Keratinocyte (primary cell): ENCODE measurements around the gene FES. TPM values are rescaled to one million over a fixed set of nuclear protein-coding genes. Genes with fewer than 3 reads are reported as not detected.

Source experiments
- DNase-seq: peaks from one replicate; pipeline ENCODE4 v3.0.0-alpha.2; 2011; ENCODE audit warnings: low read depth, missing footprints, low spot score
- FAIRE-seq: peaks from 2 replicates; lab custom pipeline; 2011; peaks lifted over from hg19 to GRCh38; lab: Jason Lieb, UNC
- H2AFZ ChIP-seq: 2 replicates; pipeline ENCODE4 v1.6.0; 2012; ENCODE audit warnings: low read length, control low read depth, inconsistent platforms; ENCODE audit not compliant: control insufficient read depth
- H3K27ac ChIP-seq: 2 replicates; pipeline ENCODE4 v1.5.1; 2011; ENCODE audit warnings: low read length; ENCODE audit not compliant: control insufficient read depth, insufficient read depth
- H3K27me3 ChIP-seq: 3 replicates; pipeline ENCODE4 v1.6.0; 2011; ENCODE audit warnings: low read length; ENCODE audit not compliant: control insufficient read depth, insufficient read depth; ENCODE audit errors: extremely low read depth
- H3K36me3 ChIP-seq, 2 experiments: 2 replicates in 1 of 2; 3 replicates in 1 of 2; pipeline ENCODE4 v1.5.1; 2011; ENCODE audit warnings: low read length in 2 of 2, mild to moderate bottlenecking in 1 of 2; ENCODE audit not compliant: control insufficient read depth in 2 of 2, insufficient read depth in 2 of 2; ENCODE audit errors: extremely low read depth in 1 of 2
- H3K4me1 ChIP-seq: 3 replicates; pipeline ENCODE4 v1.5.1; 2011; ENCODE audit warnings: low read length; ENCODE audit not compliant: control insufficient read depth, insufficient read depth; ENCODE audit errors: extremely low read depth
- H3K4me2 ChIP-seq: 3 replicates; pipeline ENCODE4 v1.6.0; 2011; ENCODE audit warnings: low read depth, low read length; ENCODE audit not compliant: control insufficient read depth, insufficient read depth; ENCODE audit errors: extremely low read depth
- H3K4me3 ChIP-seq, 3 experiments: fragments of 200-600 bp in 1 of 3; sonication (generic) in 1 of 3; 2 replicates in 2 of 3; 3 replicates in 1 of 3; pipeline ENCODE4 v1.5.1; 2011 to 2016; ENCODE audit warnings: low read length in 3 of 3, mild to moderate bottlenecking in 3 of 3, control low read depth in 2 of 3, inconsistent platforms in 1 of 3, low read depth in 1 of 3, mixed read lengths in 1 of 3, mixed run types in 1 of 3, moderate library complexity in 1 of 3; ENCODE audit not compliant: control insufficient read depth in 2 of 3, insufficient read depth in 2 of 3; ENCODE audit errors: extremely low read depth in 1 of 3
- H3K79me2 ChIP-seq: 2 replicates; pipeline ENCODE4 v1.6.0; 2012; ENCODE audit warnings: low read length; ENCODE audit not compliant: control insufficient read depth, insufficient read depth
- H3K9ac ChIP-seq: 3 replicates; pipeline ENCODE4 v1.6.0; 2011; ENCODE audit warnings: low read length; ENCODE audit not compliant: control insufficient read depth, insufficient read depth; ENCODE audit errors: extremely low read depth
- H3K9me1 ChIP-seq: 3 replicates; pipeline ENCODE4 v1.6.0; 2011; ENCODE audit warnings: low read length; ENCODE audit not compliant: control insufficient read depth, insufficient read depth; ENCODE audit errors: extremely low read depth
- H3K9me3 ChIP-seq: 2 replicates; pipeline ENCODE4 v1.5.1; 2012; ENCODE audit warnings: low read depth, low read length; ENCODE audit not compliant: control insufficient read depth
- H4K20me1 ChIP-seq: 3 replicates; pipeline ENCODE4 v1.6.0; 2011; ENCODE audit warnings: low read length; ENCODE audit not compliant: control insufficient read depth, insufficient read depth; ENCODE audit errors: extremely low read depth
- CTCF ChIP-seq, 3 experiments: IDR thresholded peaks in 1 of 3; conservative IDR thresholded peaks in 1 of 3; optimal IDR thresholded peaks in 1 of 3; 2 replicates in 2 of 3; 3 replicates in 1 of 3; pipeline versions ENCODE3 to v1.5.1; 2011; ENCODE audit warnings: low read length in 3 of 3, mild to moderate bottlenecking in 3 of 3, moderate library complexity in 2 of 3, control low read depth in 1 of 3, inconsistent platforms in 1 of 3; ENCODE audit not compliant: insufficient read depth in 2 of 3; ENCODE audit errors: extremely low read depth in 1 of 3
- EZH2 ChIP-seq: IDR thresholded peaks from one replicate; pipeline ENCODE4 v1.6.1; 2012; ENCODE audit warnings: inconsistent platforms, mild to moderate bottlenecking, low read length, moderate library complexity
- dilution Hi-C: fragments of 300-500 bp; cut with MboI; formaldehyde crosslinking; loops from one replicate; pipeline ENCODE4 v1.7.0; 2020; ENCODE audit warnings: low sequenced_read_pairs; ENCODE audit not compliant: extremely low pct_ligation_motif_present
- polyA plus RNA-seq, 5 experiments: library from polyadenylated mRNA; depleted of rRNA in 3 of 5; stranded (reverse) in 3 of 5; stranded (forward) in 1 of 5; unstranded in 1 of 5; fragments of >200 nt; gene quantifications; 1 replicate in 1 of 5; 2 replicates in 3 of 5; 3 replicates in 1 of 5; pipeline versions ENCODE4 v1.2.1 to v1.2.3, GENCODE V29; 2011 to 2012; ENCODE audit warnings: missing spikeins in 2 of 5, low read depth in 1 of 5, low replicate concordance in 1 of 5
- small RNA-seq, 3 experiments: library from RNA; depleted of rRNA; stranded (forward); fragments of <200 nt; gene quantifications; one replicate each; pipeline ENCODE3, GENCODE V24; 2012; ENCODE audit warnings: low read depth in 3 of 3, low replicate concordance in 1 of 3; ENCODE audit not compliant: insufficient read length in 3 of 3

The FES gene
- polyA plus RNA-seq, 1 donor (not counting 4 experiments of a cell fraction or from before 2014, with no cell fraction given): 0.34 TPM

- H3K36me3 ChIP-seq: peaks cover 43 to 54% of the 10 kb centered on the region in 2 experiments
- no peaks in the 10 kb centered on the region for H3K9me1 ChIP-seq
- no peak overlapping the region for H2AFZ ChIP-seq
- no peaks in the 10 kb centered on the region for H3K79me2 ChIP-seq
- H4K20me1 ChIP-seq: no peaks in the 10 kb centered on the region
- no peaks in the 10 kb centered on the region for H3K9me3 ChIP-seq
- H3K9ac ChIP-seq: no peak overlapping the region
- no peak overlapping the region for H3K4me3 ChIP-seq
- FAIRE-seq (no peak), DNase-seq (no peak)
- TF ChIP-seq CTCF (optimal IDR thresholded peaks at IDR 0.05 in 1 of 3, IDR thresholded peaks at IDR 0.05 in 1 of 3, conservative IDR thresholded peaks at IDR 0.05 in 1 of 3; ENCODE audit: extremely low read depth in 1 of 3, insufficient read depth in 2 of 3, low read length in 3 of 3) (no peak), EZH2 (no peak)
- dilution Hi-C loops: no loop called here
- no peak overlapping the region for H3K27ac ChIP-seq
- H3K4me1 ChIP-seq: peaks cover 4% of the 10 kb centered on the region
- H3K27me3 ChIP-seq: no peaks in the 10 kb centered on the region
- H3K4me2 ChIP-seq: no peak overlapping the region
Measured at GRCh38 chr15:90945091-90945490, 60.8 kb downstream of the FES start.

Small RNAs within 50 kb of the gene (small RNA-seq; reads per million reads assigned to genes)
- gene RN7SL363P: 0 reads per million in 3 experiments

Other genes starting within 250 kb of the FES start
- gene BLM, start 167.2 kb upstream of the FES start, polyA plus RNA-seq: 0.94 to 4.4 TPM (median 3.2 TPM) in 3 replicates
- 22.8 to 36.5 TPM (median 34.7 TPM) in 3 replicates for gene FURIN, start 15.9 kb upstream of the FES start, polyA plus RNA-seq
- gene MAN2A2, start 18.8 kb downstream of the FES start, polyA plus RNA-seq: 6.6 to 13.4 TPM (median 9.7 TPM) in 3 replicates
- 10.6 to 12.1 TPM (median 11.8 TPM) in 3 replicates for gene HDDC3, start 48.0 kb downstream of the FES start, polyA plus RNA-seq
- gene UNC45A, start 50.8 kb downstream of the FES start, polyA plus RNA-seq: 60.9 to 91.0 TPM (median 63.1 TPM) in 3 replicates
- gene RCCD1, start 70.4 kb downstream of the FES start, polyA plus RNA-seq: 4.9 to 7.8 TPM (median 7.3 TPM) in 3 replicates
- 23.4 to 105 TPM (median 78.4 TPM) in 3 replicates for gene PRC1, start 110.0 kb downstream of the FES start, polyA plus RNA-seq
- gene VPS33B, start 138.1 kb downstream of the FES start, polyA plus RNA-seq: 16.2 to 20.9 TPM (median 20.2 TPM) in 3 replicates
- gene SV2B, start 215.8 kb downstream of the FES start, polyA plus RNA-seq: 0.01 to 0.04 TPM in 2 of 3 replicates, not detected in the other